HG03060 (cell line): ENCODE measurements around the gene METTL9.
A peak's percentile ranks its signal among the peaks of the same experiment; 100 is the strongest.

ENCODE experiments used
- ATAC-seq: cut with Tn5 transposase; IDR thresholded peaks from one replicate; pipeline ENCODE4 v1.9.1; 2021; ENCODE audit warnings: low read depth, moderate number of reproducible peaks; ENCODE audit not compliant: unreplicated experiment

Gene METTL9

GRCh38 chr16:21702276-21702675, 102.9 kb downstream of the METTL9 start:
- no peak for ATAC-seq

- ATAC-seq: no peak
These were observed 103.8 kb downstream of the METTL9 start for GRCh38 chr16:21703156-21703555.

- ATAC-seq: peak; percentile 83
These were observed 104.3 kb downstream of the METTL9 start for GRCh38 chr16:21703589-21704174.

GRCh38 chr16:21704266-21704665, 104.9 kb downstream of the METTL9 start:
- no peak for ATAC-seq

- no peak for ATAC-seq
These were observed 105.4 kb downstream of the METTL9 start for GRCh38 chr16:21704733-21705132.
